GM20431 (cell line): ENCODE measurements around the gene MAN1C1.

Source experiments
- in situ Hi-C: fragments of 300-500 bp; cut with MseI, MboI; formaldehyde crosslinking; loops from one replicate; pipeline ENCODE4 v1.15.0; 2020; ENCODE audit warnings: low sequenced_read_pairs; ENCODE audit not compliant: unreplicated experiment

Gene MAN1C1

GRCh38 chr1:25769625-25770383, 153.2 kb downstream of the MAN1C1 start:
- in situ Hi-C loops = no loop called here

GRCh38 chr1:25770541-25771220, 154.1 kb downstream of the MAN1C1 start:
- in situ Hi-C loops = no loop called here

GRCh38 chr1:25771221-25772114, 154.9 kb downstream of the MAN1C1 start:
- in situ Hi-C loops = no loop called here

- in situ Hi-C loops = no loop called here
Measured at GRCh38 chr1:25772164-25772563, 155.6 kb downstream of the MAN1C1 start.

GRCh38 chr1:25772692-25773245, 156.2 kb downstream of the MAN1C1 start:
- in situ Hi-C loops = no loop called here

- in situ Hi-C loops = no loop called here
Measured at GRCh38 chr1:25773441-25774125, 157.0 kb downstream of the MAN1C1 start.

GRCh38 chr1:25774206-25774803, 157.7 kb downstream of the MAN1C1 start:
- in situ Hi-C loops = no loop called here

GRCh38 chr1:25774921-25775771, 158.6 kb downstream of the MAN1C1 start:
- in situ Hi-C loops = no loop called here

- in situ Hi-C loops = no loop called here
Measured at GRCh38 chr1:25779388-25779787, 162.8 kb downstream of the MAN1C1 start.

GRCh38 chr1:25779894-25780293, 163.3 kb downstream of the MAN1C1 start:
- in situ Hi-C loops = no loop called here

GRCh38 chr1:25780318-25781129, 163.9 kb downstream of the MAN1C1 start:
- in situ Hi-C loops = no loop called here

- in situ Hi-C loops = no loop called here
Measured at GRCh38 chr1:25781130-25781433, 164.5 kb downstream of the MAN1C1 start.

GRCh38 chr1:25782608-25783201, 166.1 kb downstream of the MAN1C1 start:
- in situ Hi-C loops = no loop called here

GRCh38 chr1:25784575-25785051, 168.0 kb downstream of the MAN1C1 start:
- in situ Hi-C loops = no loop called here

GRCh38 chr1:25785333-25786067, 168.9 kb downstream of the MAN1C1 start:
- in situ Hi-C loops = no loop called here

GRCh38 chr1:25786887-25787759, 170.5 kb downstream of the MAN1C1 start:
- in situ Hi-C loops = no loop called here
